Peyer's patch (tissue), 4 donors: Measurements from ENCODE around the gene FKBP14. TPM values are rescaled to one million over a fixed set of nuclear protein-coding genes. Genes with fewer than 3 reads are reported as not detected.

ENCODE experiments used
- DNase-seq, 3 donors: peaks; one replicate each; pipeline ENCODE4 v3.0.0-alpha.2; 2017 to 2019
- H3K27ac ChIP-seq, 4 donors: fragments of 200-600 bp; sonication (generic); one replicate each; pipeline ENCODE4 v1.5.1; 2016 to 2019
- H3K27me3 ChIP-seq, 2 donors: fragments of 200-600 bp; sonication (generic); one replicate each; pipeline ENCODE4 v1.5.1; 2019
- H3K36me3 ChIP-seq, 3 donors: fragments of 200-600 bp; sonication (generic); one replicate each; pipeline ENCODE4 v1.5.1; 2016 to 2019
- H3K4me1 ChIP-seq, 4 donors: fragments of 200-600 bp; sonication (generic); one replicate each; pipeline ENCODE4 v1.5.1; 2016 to 2019
- H3K4me3 ChIP-seq, 4 donors: fragments of 200-600 bp; sonication (generic); 1 replicate in 3 of 4; 2 replicates in 1 of 4; pipeline ENCODE4 v1.5.1; 2016 to 2019; ENCODE audit warnings: mild to moderate bottlenecking in 1 of 4
- H3K9me3 ChIP-seq, 4 donors: fragments of 200-600 bp; sonication (generic); one replicate each; pipeline ENCODE4 v1.5.1; 2016 to 2019; ENCODE audit warnings: mild to moderate bottlenecking in 1 of 4
- POLR2A ChIP-seq, 2 donors: fragments of 450-650 bp; IDR thresholded peaks; one replicate each; pipeline ENCODE4 v1.5.1; 2017; ENCODE audit warnings: antibody characterized with exemption in 2 of 2, mild to moderate bottlenecking in 2 of 2, moderate library complexity in 2 of 2
- total RNA-seq, 4 donors: library from RNA; depleted of rRNA; stranded (reverse); fragments of >200 nt; gene quantifications; one replicate each; pipeline ENCODE4 v1.1.0, GENCODE V29; 2016
- TF ChIP-seq, protein P1 (sequence below), 6 experiments: fragments of 450-650 bp in 4 of 6; fragments of 200-600 bp in 2 of 6; sonication (generic) in 1 of 6; IDR thresholded peaks; one replicate each; pipeline ENCODE4 v1.5.1; 2017 to 2019; ENCODE audit warnings: antibody characterized with exemption in 6 of 6, mild to moderate bottlenecking in 3 of 6, moderate library complexity in 1 of 6

The FKBP14 gene
- total RNA-seq, 4 donors from 2014 or later, result 4.2 to 8.5 (median 6.3) TPM

DNA sequence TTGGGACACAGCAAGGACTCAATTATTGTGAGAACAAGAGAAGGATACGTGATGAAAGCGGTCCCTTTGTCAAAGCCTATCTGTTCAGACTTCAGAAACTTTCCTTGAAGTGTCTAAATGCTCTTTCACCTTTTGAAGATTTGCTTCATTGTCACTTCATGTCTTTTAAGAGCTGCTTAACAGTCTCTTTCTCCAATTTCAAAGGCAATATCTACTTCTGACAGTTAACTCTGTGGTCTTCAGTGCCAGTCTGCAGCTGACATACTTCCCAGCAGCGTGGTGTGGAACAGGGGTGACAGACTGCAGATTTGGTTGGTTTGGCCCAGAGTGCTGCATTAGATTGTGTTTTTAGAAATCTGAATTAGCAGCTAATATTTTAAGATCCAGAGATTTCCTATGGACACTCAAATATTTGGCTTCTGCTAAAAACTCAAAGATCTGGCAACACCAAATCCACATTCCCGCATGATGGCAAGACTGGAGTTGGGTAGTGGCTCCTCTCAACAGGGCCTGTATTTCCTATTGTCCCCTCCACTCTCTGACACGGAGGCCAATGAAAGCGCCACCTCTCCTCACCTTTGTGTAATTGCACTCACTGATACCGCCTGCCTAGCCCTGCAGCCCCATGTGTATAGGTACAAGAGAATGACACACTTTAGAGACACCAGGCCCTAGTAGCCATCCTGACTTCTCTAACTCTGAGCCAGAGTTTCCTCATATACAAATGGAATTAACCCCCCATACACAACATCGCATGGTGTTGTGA is 48.4 kb downstream of the FKBP14 start:
- Histone ChIP-seq H3K4me3 (no peak overlapping the region), H3K36me3 (no peaks in the 10 kb centered on the region), H3K4me1 (peaks cover 0 to 3% (median 0%) of the 10 kb centered on the region in 4 donors), H3K9me3 (no peaks in the 10 kb centered on the region), H3K27me3 (no peaks in the 10 kb centered on the region), H3K27ac (no peak overlapping the region)
- no peak for TF ChIP-seq POLR2A (IDR thresholded peaks at IDR 0.05)
- TF ChIP-seq, protein P1, sequence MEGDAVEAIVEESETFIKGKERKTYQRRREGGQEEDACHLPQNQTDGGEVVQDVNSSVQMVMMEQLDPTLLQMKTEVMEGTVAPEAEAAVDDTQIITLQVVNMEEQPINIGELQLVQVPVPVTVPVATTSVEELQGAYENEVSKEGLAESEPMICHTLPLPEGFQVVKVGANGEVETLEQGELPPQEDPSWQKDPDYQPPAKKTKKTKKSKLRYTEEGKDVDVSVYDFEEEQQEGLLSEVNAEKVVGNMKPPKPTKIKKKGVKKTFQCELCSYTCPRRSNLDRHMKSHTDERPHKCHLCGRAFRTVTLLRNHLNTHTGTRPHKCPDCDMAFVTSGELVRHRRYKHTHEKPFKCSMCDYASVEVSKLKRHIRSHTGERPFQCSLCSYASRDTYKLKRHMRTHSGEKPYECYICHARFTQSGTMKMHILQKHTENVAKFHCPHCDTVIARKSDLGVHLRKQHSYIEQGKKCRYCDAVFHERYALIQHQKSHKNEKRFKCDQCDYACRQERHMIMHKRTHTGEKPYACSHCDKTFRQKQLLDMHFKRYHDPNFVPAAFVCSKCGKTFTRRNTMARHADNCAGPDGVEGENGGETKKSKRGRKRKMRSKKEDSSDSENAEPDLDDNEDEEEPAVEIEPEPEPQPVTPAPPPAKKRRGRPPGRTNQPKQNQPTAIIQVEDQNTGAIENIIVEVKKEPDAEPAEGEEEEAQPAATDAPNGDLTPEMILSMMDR (IDR thresholded peaks at IDR 0.05), result no peak
- no peak for DNase-seq

DNA sequence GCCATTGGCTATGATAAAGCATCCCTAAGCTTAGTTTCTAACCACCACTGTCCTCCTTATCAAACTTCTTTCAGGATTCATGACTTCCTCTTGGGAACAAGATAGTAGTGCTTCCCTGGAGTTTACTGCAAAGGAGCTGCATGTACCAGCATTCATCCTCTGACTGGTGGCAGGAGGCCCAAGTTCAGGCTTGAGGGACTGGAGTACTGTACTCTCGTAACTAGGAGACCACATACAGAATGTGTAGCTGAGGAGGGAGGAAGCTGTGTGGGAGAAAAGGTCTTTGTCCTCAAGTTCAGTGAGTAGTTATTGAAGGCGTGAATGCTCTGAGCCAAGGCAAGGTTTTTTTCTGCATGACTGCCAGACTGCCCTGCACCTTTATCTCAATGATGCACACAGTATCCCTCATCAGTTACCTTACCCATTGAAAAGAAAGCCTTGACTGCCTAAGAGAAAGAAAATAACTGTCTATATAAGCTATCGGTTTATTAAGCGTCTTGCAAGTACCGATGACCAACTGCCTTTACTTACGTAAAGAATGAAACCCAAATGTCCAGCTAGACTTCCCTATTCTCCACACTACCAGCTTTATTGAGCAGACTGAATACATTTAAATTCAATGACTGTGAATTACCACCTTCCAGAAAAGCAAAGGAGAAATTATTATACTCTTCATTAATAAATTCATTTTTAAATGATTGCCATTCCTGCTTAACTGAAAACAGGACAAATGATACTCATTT is 49.7 kb downstream of the FKBP14 start:
- no peak overlapping the region for H3K4me3 ChIP-seq
- peaks cover 0 to 3% (median 0%) of the 10 kb centered on the region in 4 donors for H3K4me1 ChIP-seq
- DNase-seq, result no peak
- H3K36me3 ChIP-seq, result no peaks in the 10 kb centered on the region
- no peaks in the 10 kb centered on the region for H3K27me3 ChIP-seq
- no peaks in the 10 kb centered on the region for H3K9me3 ChIP-seq
- TF ChIP-seq, protein P1 (IDR thresholded peaks at IDR 0.05), result no peak
- no peak for TF ChIP-seq POLR2A (IDR thresholded peaks at IDR 0.05)
- H3K27ac ChIP-seq, result peak overlapping the region in 1 of 4 donors; percentile 42

DNA sequence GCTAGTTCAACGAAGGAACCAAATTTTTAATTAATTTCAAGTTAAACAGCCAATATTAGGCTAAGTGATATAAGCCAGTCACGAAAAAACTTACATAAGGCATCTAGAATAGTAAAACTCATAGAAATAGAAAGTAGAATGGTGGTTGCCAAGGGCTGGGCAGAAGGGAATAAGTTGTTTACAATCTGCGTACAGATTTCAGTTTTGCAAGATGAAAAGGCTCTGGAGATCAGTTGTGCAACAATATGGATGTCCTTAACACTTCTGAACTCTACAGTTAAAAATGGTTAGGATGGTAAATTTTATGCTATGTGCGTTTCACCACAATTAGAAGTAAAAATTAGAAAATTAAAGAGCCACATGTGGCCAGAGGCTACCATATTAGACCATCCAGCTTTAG is 50.2 kb downstream of the FKBP14 start:
- H3K27ac ChIP-seq, result peak overlapping the region in 1 of 4 donors; percentile 42
- H3K36me3 ChIP-seq, result no peaks in the 10 kb centered on the region
- no peaks in the 10 kb centered on the region for H3K9me3 ChIP-seq
- no peak overlapping the region for H3K4me3 ChIP-seq
- TF ChIP-seq, protein P1 (IDR thresholded peaks at IDR 0.05), result no peak
- TF ChIP-seq POLR2A (IDR thresholded peaks at IDR 0.05), result no peak
- peaks cover 0 to 3% (median 0%) of the 10 kb centered on the region in 4 donors for H3K4me1 ChIP-seq
- no peak for DNase-seq
- H3K27me3 ChIP-seq, result no peaks in the 10 kb centered on the region

DNA sequence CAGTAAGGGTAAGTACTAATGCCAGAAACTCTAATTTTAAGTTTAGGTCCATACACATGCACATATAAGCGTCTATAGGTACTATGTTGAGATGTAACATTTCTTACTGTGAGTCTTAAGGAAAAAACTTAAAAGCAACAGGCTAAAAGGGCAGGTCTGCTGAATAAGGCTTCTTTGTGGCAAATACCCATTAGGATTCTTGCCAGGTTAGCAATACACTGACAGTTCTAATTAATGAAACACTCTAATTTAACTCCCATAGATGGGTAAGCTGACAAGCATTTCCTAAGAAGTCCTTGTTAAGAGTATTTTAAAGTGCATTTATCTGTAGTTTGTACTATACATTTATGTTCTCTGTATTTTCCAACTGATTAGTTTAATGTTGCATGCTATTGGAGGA is 50.9 kb downstream of the FKBP14 start:
- TF ChIP-seq POLR2A (IDR thresholded peaks at IDR 0.05), result no peak
- TF ChIP-seq, protein P1 (IDR thresholded peaks at IDR 0.05), result no peak
- H3K4me3 ChIP-seq, result no peak overlapping the region
- no peaks in the 10 kb centered on the region for H3K36me3 ChIP-seq
- no peak for DNase-seq
- H3K27ac ChIP-seq, result no peak overlapping the region
- H3K4me1 ChIP-seq, result peaks cover 0 to 3% (median 0%) of the 10 kb centered on the region in 4 donors
- H3K27me3 ChIP-seq, result no peaks in the 10 kb centered on the region
- no peaks in the 10 kb centered on the region for H3K9me3 ChIP-seq

DNA sequence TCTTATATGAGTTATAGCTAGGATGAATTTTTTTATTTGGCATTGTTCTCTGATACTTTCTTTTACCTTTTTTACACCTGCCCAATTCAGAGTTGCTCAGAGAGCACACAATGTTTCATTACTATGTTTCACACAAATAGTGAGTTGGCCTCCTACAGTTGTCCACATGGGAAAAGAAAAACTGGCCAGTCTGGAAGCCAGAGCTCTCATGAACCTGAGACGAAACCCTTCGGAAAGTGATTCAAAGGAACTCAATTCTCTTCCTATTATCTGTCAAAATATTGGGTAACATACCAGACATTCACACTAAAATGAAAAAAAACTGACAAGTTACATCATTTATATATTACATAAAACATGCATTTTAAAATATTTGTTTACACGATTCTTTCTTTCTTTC is 52.2 kb downstream of the FKBP14 start:
- H3K4me1 ChIP-seq, result peaks cover 0 to 3% (median 0%) of the 10 kb centered on the region in 4 donors
- no peaks in the 10 kb centered on the region for H3K27me3 ChIP-seq
- TF ChIP-seq, protein P1 (IDR thresholded peaks at IDR 0.05), result no peak
- TF ChIP-seq POLR2A (IDR thresholded peaks at IDR 0.05), result no peak
- H3K36me3 ChIP-seq, result no peaks in the 10 kb centered on the region
- DNase-seq, result no peak
- H3K9me3 ChIP-seq, result no peaks in the 10 kb centered on the region
- H3K4me3 ChIP-seq, result no peak overlapping the region
- no peak overlapping the region for H3K27ac ChIP-seq
